ENCODE data around the gene CCR3. TPM values are rescaled to one million over a fixed set of nuclear protein-coding genes. Genes with fewer than 3 reads are reported as not detected.

Gene CCR3
- total and polyA plus RNA-seq, 9 of the 15 experiments (the other 6 are each of a cell fraction or from before 2014, with no cell fraction given) = not detected

- TF ChIP-seq FOSL1 (tag; conservative IDR thresholded peaks at IDR 0.05) (peak; percentile 54), CBX2 (IDR thresholded peaks at IDR 0.05; ENCODE audit: insufficient read depth, low read length, poor library complexity, severe bottlenecking) (no peak), CBX8 (IDR thresholded peaks at IDR 0.05; ENCODE audit: borderline replicate concordance, extremely low read depth, low read depth, low read length, poor library complexity, severe bottlenecking) (no peak), SAFB (IDR thresholded peaks at IDR 0.05; ENCODE audit: borderline replicate concordance, low read depth, low read length) (no peak), ZNF583 (CRISPR knock-in tag; IDR thresholded peaks at IDR 0.05) (no peak), PTBP1 (IDR thresholded peaks at IDR 0.05; ENCODE audit: low read depth, low read length) (no peak), C11orf30 (IDR thresholded peaks at IDR 0.05; ENCODE audit: low read depth) (peak; percentile 34; the same call in 1 of the 2 replicates), SIRT6 (IDR thresholded peaks at IDR 0.05; ENCODE audit: low read depth, low read length) (no peak), CEBPB (tag; IDR thresholded peaks at IDR 0.05) (peak; percentile 83), ESRRA (IDR thresholded peaks at IDR 0.05; ENCODE audit: borderline replicate concordance, low read depth) (peak; percentile 74), RNF2 (IDR thresholded peaks at IDR 0.05) (no peak), TRIM24 (IDR thresholded peaks at IDR 0.05) (peak; percentile 89 to 94), ZNF384 (IDR thresholded peaks at IDR 0.05; ENCODE audit: low read depth, low read length) (no peak), ZNF584 (CRISPR knock-in tag; IDR thresholded peaks at IDR 0.05; ENCODE audit: low read depth) (no peak), NR0B1 (IDR thresholded peaks at IDR 0.05; ENCODE audit: partially characterized antibody) (no peak), PRPF4 (IDR thresholded peaks at IDR 0.05; ENCODE audit: insufficient read depth, low read depth, low read length, poor library complexity, severe bottlenecking) (no peak), ETV5 (CRISPR knock-in tag; IDR thresholded peaks at IDR 0.05; ENCODE audit: low read depth) (no peak), BRD9 (IDR thresholded peaks at IDR 0.05; ENCODE audit: low read depth, partially characterized antibody) (peak; percentile 80), TCF3 (CRISPR knock-in tag; IDR thresholded peaks at IDR 0.05) (no peak)
These were observed 47.2 kb upstream of the CCR3 start (continued) for GRCh38 chr3:46194868-46195553.

All from K562 (cell line).